Activated T-helper 2 cell treated with anti-CD3 and anti-CD28 coated beads, Interferon-gamma antibody, Interleukin-2, Interleukin-4, amounts not matched to agents 10 μg/mL and 5 μg/mL and 100 μg/mL, durations not matched to agents 14 hours and 24 hours and 36 hours (primary cell): ENCODE results near the gene SMIM45.
"Not testable (repeated sequence)": the region's sequence is repeated elsewhere in the genome, so short reads cannot be mapped to it uniquely, and the experiment has no call there.

Source experiments
- DNase-seq: peaks from one replicate; pipeline ENCODE4 v3.0.0; 2021; ENCODE audit warnings: low spot score
- H3K27ac Mint-ChIP-seq: one replicate; pipeline ENCODE4 v1.8.0; 2021; ENCODE audit warnings: mixed read lengths
- H3K27me3 Mint-ChIP-seq: one replicate; pipeline ENCODE4 v1.8.0; 2021; ENCODE audit warnings: low read depth, mixed read lengths
- H3K36me3 Mint-ChIP-seq: one replicate; pipeline ENCODE4 v1.8.0; 2021; ENCODE audit warnings: low read depth, mixed read lengths
- H3K4me1 Mint-ChIP-seq: one replicate; pipeline ENCODE4 v1.8.0; 2021; ENCODE audit warnings: low read depth, mixed read lengths
- H3K4me3 Mint-ChIP-seq: one replicate; pipeline ENCODE4 v1.8.0; 2021; ENCODE audit warnings: low read depth, mild to moderate bottlenecking, moderate library complexity, mixed read lengths
- H3K9me3 Mint-ChIP-seq: one replicate; pipeline ENCODE4 v1.8.0; 2021; ENCODE audit warnings: mixed read lengths
- intact Hi-C: fragments of 100-400 bp; cut with micrococcal nuclease; formaldehyde crosslinking; loops from one replicate; pipeline ENCODE4 v1.15.1; 2023

The SMIM45 gene

DNA sequence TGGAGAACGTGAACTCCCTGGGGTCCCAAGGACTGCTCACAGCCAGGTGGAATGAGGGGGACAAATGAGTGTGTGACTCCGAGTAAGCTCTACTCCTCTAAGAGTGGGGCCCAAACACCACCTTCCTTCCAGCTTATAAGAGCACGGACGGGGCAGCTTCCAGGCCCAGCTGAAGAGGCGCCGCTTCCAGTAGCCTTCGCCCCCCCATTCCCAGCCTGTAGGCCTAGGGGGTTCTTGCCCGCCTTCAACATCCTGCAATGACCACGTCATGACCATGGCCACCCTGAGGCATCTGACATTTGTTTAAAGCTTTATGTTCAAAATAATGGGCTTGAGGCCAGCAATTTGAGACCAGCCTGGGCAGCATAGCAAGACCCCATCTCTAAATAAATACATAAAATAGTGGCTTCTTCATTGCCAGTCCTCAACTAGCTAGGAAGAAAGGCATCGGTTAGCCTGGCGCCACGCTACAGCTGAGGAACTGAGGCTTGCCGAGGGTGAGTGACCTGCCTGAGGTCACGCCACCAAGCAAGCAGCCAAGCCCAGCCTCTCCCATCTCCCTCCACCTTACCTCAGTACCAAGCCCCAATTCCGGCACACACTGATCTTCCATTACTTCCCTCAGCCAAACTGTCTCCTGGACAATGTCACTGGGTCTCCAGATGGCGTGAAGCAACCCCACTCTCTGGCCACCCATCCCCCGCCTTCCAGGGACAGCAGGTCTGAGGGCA lies 17.5 kb upstream of the SMIM45 start:
- no peaks in the 10 kb centered on the region for H3K27me3 Mint-ChIP-seq
- no peak overlapping the region for H3K4me3 Mint-ChIP-seq
- no peak for DNase-seq
- peaks cover 14% of the 10 kb centered on the region for H3K36me3 Mint-ChIP-seq
- intact Hi-C loops, result no loop called here
- H3K27ac Mint-ChIP-seq, result no peak overlapping the region
- peaks cover 5% of the 10 kb centered on the region for H3K4me1 Mint-ChIP-seq
- H3K9me3 Mint-ChIP-seq, result no peaks in the 10 kb centered on the region

DNA sequence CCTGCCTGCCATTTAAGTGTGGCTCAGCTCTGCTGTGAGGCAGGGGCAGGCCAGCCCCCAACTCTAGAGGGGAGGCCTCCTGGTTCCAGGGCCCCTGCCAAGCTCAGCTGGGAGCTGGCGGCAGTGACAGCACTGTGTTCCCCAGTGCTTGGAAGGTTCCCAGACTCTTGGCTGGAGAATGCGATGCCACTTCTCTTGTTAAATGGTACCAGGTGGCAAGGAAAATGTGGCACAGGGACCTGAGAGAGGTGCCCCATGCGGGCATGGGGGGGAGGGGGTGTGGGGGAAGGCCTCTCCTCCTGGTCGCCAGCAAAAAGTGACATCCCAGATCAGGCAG lies 17.0 kb upstream of the SMIM45 start:
- peaks cover 18% of the 10 kb centered on the region for H3K36me3 Mint-ChIP-seq
- intact Hi-C loops, result no loop called here
- DNase-seq, result no peak
- no peak overlapping the region for H3K27ac Mint-ChIP-seq
- H3K27me3 Mint-ChIP-seq, result no peaks in the 10 kb centered on the region
- peaks cover 10% of the 10 kb centered on the region for H3K4me1 Mint-ChIP-seq
- H3K9me3 Mint-ChIP-seq, result no peaks in the 10 kb centered on the region
- H3K4me3 Mint-ChIP-seq, result no peak overlapping the region

DNA sequence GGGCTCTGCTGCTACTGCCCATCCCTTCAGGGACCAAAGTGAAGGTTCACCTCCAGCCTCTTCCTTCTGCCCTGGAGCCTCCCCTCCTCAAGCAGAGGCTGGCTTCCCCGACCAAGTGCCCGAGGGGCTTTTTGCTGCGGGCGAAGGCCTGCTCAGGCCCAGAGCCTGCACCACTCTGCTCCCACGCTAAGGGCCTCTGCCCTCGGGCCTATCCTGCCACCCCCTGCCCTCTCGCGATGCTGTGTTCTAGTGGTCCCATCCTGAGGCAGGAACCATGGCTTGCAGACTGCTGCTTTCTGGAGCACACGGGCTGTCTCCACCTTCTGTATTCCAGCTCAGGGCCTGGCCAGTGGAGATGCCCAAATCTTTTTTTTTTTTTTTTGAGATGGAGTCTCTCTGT lies 16.4 kb upstream of the SMIM45 start:
- Mint-ChIP-seq H3K9me3 (no peaks in the 10 kb centered on the region), H3K4me1 (peaks cover 14% of the 10 kb centered on the region), H3K27ac (no peak overlapping the region), H3K27me3 (no peaks in the 10 kb centered on the region), H3K4me3 (no peak overlapping the region), H3K36me3 (peaks cover 22% of the 10 kb centered on the region)
- DNase-seq, result no peak
- intact Hi-C loops, result no loop called here

DNA sequence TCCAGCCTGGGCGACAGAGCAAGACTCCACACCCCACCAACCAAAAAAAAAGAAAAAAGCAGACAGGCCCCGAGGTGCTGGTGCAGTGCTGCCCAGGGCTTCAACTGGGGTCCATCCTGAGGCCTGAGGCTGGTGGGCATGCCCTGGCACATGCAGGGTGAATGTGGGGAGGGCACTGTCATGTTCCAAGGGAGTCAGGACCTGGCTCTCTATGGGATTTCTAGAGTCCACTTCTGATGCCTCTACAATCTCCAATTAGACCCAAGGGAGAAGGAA lies 15.1 kb upstream of the SMIM45 start:
- H3K36me3 Mint-ChIP-seq, result peaks cover 35% of the 10 kb centered on the region
- peaks cover 27% of the 10 kb centered on the region for H3K4me1 Mint-ChIP-seq
- H3K4me3 Mint-ChIP-seq, result no peak overlapping the region

DNA sequence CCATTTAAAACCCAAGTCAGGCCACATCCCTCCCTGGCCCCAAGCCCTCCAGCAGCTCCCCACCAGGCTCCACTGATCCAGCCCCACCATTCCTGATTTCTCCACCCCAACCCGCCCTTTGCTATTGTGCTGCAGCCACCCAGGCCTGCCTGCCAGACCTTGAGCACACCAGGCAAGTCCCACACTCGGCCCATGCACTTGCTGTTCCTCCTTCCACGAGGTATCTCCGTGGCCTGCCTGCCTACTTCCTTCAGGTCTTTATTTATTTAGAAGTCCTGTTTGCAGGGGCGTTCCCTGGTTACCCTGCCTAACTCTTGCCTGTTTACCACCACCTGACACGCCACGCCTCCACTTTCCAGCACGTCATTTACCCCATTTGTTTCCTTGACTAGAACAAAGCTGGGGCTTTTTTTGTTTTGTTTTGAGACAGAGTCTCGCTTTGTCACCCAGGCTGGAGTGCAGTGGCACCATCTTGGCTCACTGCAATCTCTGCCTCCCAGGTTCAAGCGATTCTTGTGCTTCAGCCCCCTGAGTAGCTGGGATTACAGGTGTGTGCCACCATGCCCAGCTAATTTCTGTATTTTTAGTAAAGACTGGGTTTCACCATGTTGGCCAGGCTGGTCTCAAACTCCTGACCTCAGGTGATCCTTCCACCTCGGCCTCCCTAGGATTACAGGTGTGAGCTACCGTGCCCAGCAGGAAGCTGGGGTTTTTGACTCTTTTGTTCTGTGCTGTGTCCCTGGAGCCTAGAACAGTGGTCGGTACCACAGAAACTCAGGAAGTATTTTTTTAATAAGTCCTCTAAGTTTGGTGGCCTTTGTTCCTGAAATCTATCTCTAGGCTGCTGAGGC lies 11.7 kb upstream of the SMIM45 start:
- peaks cover 62% of the 10 kb centered on the region for H3K36me3 Mint-ChIP-seq
- H3K9me3 Mint-ChIP-seq, result no peaks in the 10 kb centered on the region
- H3K4me3 Mint-ChIP-seq, result peak overlapping the region; percentile 87
- intact Hi-C loops, result loop anchor here (1.0 to 2.0 kb wide), 8 partner anchors 13 to 493 kb away; partner anchors contain the start of genes CCDC134, SNU13, SREBF2 and TNFRSF13C
- H3K27me3 Mint-ChIP-seq, result no peaks in the 10 kb centered on the region
- H3K4me1 Mint-ChIP-seq, result peaks cover 42% of the 10 kb centered on the region
- peak; percentile 92 for DNase-seq
- H3K27ac Mint-ChIP-seq, result peak overlapping the region; percentile 100

More for the DNA sequence above, 15.1 kb upstream of the SMIM45 start:
- no peaks in the 10 kb centered on the region for H3K27me3 Mint-ChIP-seq
- no peak overlapping the region for H3K27ac Mint-ChIP-seq
- no peak for DNase-seq
- H3K9me3 Mint-ChIP-seq, result no peaks in the 10 kb centered on the region
- intact Hi-C loops, result no loop called here

DNA sequence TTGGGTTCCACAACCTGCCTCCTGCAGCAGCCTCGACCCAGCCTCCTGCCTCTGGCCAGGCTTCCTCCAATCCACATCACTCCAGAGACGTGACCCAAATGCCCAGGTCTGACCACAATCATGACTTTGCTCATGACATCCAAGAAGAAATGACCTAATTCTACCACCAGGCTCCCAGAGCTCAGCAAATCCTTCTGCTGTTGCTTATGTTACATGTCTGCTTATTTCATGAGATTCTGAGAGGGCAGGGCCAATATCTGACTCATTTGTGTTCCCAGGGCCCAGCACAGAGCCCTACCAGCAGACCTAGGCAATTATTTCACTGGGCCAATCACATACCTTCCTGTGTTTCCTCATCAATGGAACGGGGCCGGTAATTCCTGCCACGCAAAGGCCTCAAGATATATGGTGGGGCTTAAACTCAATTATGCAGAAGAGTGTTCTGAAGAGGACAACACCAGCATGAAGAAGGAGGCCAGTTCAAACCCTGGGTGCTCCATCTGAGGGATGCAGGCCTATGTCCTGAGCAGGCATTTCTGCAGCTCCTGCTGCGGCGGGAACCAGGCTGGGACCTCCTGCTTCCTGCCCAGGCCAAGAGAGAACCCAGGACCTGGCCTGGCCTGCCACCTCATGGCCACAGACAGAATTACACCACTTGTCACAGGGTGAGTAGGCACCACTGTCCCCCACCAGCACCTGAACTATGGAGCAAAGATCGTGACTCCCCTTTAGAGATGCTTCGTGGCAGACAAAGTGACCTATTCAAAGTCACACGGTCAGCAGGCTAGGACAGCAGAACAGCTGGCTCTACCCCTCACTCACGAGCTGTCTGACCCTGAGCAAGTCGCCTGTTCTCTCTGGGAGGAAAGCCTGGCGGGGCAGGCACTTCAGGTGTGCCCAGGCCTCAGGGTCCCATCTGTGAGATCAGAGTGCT lies 10.9 kb upstream of the SMIM45 start:
- peaks cover 68% of the 10 kb centered on the region for H3K36me3 Mint-ChIP-seq
- H3K4me3 Mint-ChIP-seq, result peak overlapping the region; percentile 87
- intact Hi-C loops, result loop anchor here (1.0 to 2.0 kb wide), 10 partner anchors 14 to 494 kb away; partner anchors contain the start of genes CCDC134, SNU13, SREBF2 and TNFRSF13C
- no peaks in the 10 kb centered on the region for H3K27me3 Mint-ChIP-seq
- peak overlapping the region; percentile 100 for H3K27ac Mint-ChIP-seq
- DNase-seq, result peak; percentile 81
- peaks cover 46% of the 10 kb centered on the region for H3K4me1 Mint-ChIP-seq
- H3K9me3 Mint-ChIP-seq, result no peaks in the 10 kb centered on the region

DNA sequence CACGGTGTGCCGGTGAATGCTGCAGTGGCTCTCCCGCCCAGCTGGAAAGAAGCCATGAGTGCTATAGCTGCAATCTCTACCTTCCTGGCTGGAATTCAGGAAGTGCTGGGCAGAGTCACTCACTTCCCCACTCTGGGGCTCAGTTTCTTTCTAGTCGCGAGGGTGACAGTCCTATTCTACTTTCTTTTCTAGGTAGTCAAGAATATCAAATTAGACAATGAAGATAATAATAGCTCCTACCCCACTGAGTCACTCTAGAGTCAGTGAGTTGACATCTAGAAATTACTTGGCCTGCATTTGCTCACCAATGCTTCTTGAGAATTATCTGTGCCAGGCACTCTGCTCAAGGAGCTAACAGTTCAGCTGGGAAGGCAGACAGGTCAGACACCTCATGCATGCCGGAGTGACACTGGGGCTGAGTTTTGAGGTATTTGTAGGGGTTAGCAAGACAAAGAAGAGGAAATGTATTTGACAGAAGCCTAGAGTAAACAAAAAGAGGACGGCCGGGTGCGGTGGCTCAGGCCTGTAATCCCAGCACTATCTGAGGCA lies 8.2 kb upstream of the SMIM45 start:
- Mint-ChIP-seq H3K36me3 (peaks cover 63% of the 10 kb centered on the region), H3K4me1 (peaks cover 52% of the 10 kb centered on the region), H3K9me3 (no peaks in the 10 kb centered on the region), H3K27me3 (no peaks in the 10 kb centered on the region), H3K27ac (peak overlapping the region; percentile 92), H3K4me3 (peak overlapping the region; percentile 57)
- DNase-seq, result no peak
- intact Hi-C loops, result no loop called here

DNA sequence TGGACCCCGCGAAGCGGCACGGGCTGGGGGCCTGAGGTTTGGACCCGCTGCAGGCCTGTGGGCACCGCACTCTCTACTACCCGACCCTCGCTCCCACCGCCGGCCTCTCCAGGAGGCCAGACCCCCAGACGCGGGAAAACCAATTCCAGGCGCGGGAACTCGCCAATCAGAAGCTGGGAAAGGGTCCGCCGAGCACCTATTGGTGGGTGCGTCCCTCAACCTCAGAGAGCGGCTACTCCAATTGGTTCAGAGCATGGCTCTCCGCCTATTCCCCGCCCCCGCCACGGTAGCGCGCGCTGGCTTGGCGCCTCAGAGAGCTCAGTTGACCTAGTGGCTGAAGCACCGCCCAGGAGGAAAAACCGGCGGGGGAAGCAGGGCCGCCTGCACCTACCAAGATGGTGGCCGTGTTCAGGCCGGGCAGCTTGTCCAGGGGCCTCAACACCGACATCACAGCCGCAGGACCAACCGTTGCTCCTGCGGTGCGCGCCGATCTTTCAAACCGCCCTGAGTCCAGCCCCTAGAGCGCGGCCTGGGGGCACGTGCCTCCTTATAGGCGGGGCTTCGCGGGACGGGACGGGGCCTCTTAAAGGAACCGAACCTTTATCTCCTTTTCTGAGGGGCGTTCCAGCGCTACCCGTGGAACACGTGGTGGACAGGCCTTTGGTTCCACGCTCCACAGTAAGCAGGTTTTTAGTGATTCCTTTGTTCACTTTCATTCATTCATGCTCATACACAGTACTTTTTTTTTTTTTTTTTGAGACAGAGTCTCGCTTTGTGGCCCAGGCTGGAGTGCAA lies 5.1 kb upstream of the SMIM45 start, which contains the start of gene CENPM:
CENPM (minus strand) TSS at position 524 of the 795 bp plus-strand sequence; CDS start at position 448, 76 bp downstream.
- no peaks in the 10 kb centered on the region for H3K9me3 Mint-ChIP-seq
- peak within 1 kb of the TSS; percentile 97 for H3K4me3 Mint-ChIP-seq
- no peaks in the 10 kb centered on the region for H3K27me3 Mint-ChIP-seq
- H3K4me1 Mint-ChIP-seq, result peaks cover 29% of the 10 kb centered on the region
- peak; percentile 93 for DNase-seq
- peaks cover 35% of the 10 kb centered on the region for H3K36me3 Mint-ChIP-seq
- peak within 1 kb of the TSS; percentile 93 for H3K27ac Mint-ChIP-seq
- intact Hi-C loops, result loop anchor here (5.0 kb wide), 1 partner anchor 125 kb away; the partner anchor contains the start of genes NAGA and PHETA2

DNA sequence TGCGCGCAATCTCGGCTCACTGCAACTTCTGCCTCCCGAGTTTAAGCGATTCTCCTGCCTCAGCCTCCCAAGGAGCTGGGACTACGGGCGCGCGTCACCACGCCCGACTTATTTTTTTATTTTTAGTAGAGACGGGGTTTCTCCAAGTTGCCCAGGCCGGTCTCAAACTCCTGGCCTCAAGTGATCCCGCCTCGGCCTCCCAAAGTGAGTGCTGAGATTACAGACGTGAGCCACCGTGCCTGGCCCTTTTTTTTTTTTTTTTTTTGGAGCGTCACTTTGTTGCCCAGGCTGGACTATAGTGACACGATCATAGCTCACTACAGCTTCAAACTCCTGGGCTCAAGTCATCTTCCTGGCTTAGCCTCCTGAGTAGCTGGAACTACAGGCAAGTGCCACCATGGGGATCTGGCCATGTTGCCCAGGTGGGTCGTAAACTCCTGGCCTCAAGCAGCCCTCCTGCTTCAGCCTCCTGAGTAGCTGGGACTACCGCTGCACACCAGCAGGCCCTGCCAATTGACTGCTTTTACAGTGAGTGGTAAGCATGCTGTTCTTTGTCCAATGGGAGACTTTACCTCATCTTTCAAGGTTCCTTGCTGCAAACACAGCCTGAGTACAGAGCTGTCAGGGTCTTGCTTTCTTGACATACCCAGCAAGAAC lies 4.4 kb upstream of the SMIM45 start:
- H3K27ac Mint-ChIP-seq, result peak overlapping the region; percentile 93

DNA sequence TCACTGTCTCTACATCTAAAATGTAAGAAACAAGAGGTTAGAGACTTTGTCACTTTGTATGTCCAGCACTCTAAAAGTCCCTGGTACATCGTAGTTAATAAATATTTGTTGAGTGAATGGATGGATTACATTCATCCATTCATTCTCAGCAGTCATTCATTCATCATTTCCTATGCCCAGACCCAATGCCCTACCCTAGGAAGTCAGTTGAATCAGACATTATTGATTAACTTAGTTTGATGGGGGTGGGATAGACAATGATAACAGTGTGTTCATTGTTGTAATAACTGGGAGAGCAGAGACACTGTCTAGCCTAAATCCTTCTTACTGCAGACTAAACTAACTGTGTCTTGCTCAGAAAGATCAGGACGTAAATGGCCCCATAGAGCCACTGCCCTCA lies 3.8 kb upstream of the SMIM45 start:
- intact Hi-C loops, result loop anchor here (5.0 kb wide), 1 partner anchor 124 kb away; the partner anchor contains the start of genes NAGA and PHETA2
- H3K27ac Mint-ChIP-seq, result no peak overlapping the region
- DNase-seq, result no peak

More for the DNA sequence above, 4.4 kb upstream of the SMIM45 start:
- peaks cover 31% of the 10 kb centered on the region for H3K36me3 Mint-ChIP-seq
- H3K4me1 Mint-ChIP-seq, result peaks cover 26% of the 10 kb centered on the region
- peak overlapping the region; percentile 97 for H3K4me3 Mint-ChIP-seq
- DNase-seq, result no peak
- no peaks in the 10 kb centered on the region for H3K27me3 Mint-ChIP-seq
- no peaks in the 10 kb centered on the region for H3K9me3 Mint-ChIP-seq
- intact Hi-C loops, result loop anchor here (5.0 kb wide), 1 partner anchor 125 kb away; the partner anchor contains the start of genes NAGA and PHETA2

DNA sequence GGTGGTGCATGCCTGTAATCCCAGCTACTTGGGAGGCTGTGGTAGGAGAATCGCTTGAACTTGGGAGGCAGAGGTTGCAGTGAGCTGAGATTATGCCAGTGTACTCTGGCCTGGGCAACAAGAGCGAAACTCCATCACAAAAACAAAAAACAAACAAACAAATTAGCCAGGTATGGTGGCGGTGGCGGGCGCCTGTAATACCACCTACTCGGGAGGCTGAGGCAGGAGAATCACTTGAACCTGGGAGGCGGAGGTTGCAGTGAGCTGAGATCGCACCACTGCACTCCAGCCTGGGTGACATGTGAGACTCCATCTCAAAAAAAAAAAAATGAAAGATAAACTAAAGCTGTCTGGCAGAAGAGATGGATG lies 3.0 kb upstream of the SMIM45 start:
- intact Hi-C loops, result loop anchor here (5.0 kb wide), 1 partner anchor 123 kb away; the partner anchor contains the start of genes NAGA and PHETA2
- not testable (repeated sequence) for H3K4me3 Mint-ChIP-seq, H3K9me3 Mint-ChIP-seq, H3K27me3 Mint-ChIP-seq, H3K27ac Mint-ChIP-seq, DNase-seq
- Mint-ChIP-seq H3K36me3 (peaks cover 18% of the 10 kb centered on the region), H3K4me1 (peaks cover 21% of the 10 kb centered on the region)

More for the DNA sequence above, 3.8 kb upstream of the SMIM45 start:
- Mint-ChIP-seq H3K4me1 (peaks cover 23% of the 10 kb centered on the region), H3K4me3 (no peak overlapping the region), H3K36me3 (peaks cover 26% of the 10 kb centered on the region), H3K27me3 (no peaks in the 10 kb centered on the region), H3K9me3 (no peaks in the 10 kb centered on the region)
